ENCODE data around the gene PLA2G6.
"Not testable (repeated sequence)": the region's sequence is repeated elsewhere in the genome, so short reads cannot be mapped to it uniquely, and the experiment has no call there.

Gene PLA2G6

GRCh38 chr22:38079804-38080203 is 101.8 kb downstream of the PLA2G6 start:
- no peak overlapping the region for H3K4me3 ChIP-seq (replicated peaks in 1 of 2; ENCODE audit: low read depth in 2 of 2, low read length in 2 of 2)
- DNase-seq (ENCODE audit: low read depth in 2 of 2), result no peak
- no peak for TF ChIP-seq CTCF (IDR thresholded peaks at IDR 0.05; ENCODE audit: low read depth, low read length)

- H3K4me3 ChIP-seq (replicated peaks in 1 of 2; ENCODE audit: low read depth in 2 of 2, low read length in 2 of 2); DNase-seq (ENCODE audit: low read depth in 2 of 2): not testable (repeated sequence)
Observed at GRCh38 chr22:38079208-38079607, 102.4 kb downstream of the PLA2G6 start.

GRCh38 chr22:38078046-38078840 is 103.4 kb downstream of the PLA2G6 start:
- H3K4me3 ChIP-seq (replicated peaks in 1 of 2; ENCODE audit: low read depth in 2 of 2, low read length in 2 of 2), result no peak overlapping the region
- TF ChIP-seq CTCF (IDR thresholded peaks at IDR 0.05; ENCODE audit: low read depth, low read length), result no peak
- DNase-seq (ENCODE audit: low read depth in 2 of 2), result no peak

- no peak overlapping the region for H3K4me3 ChIP-seq (replicated peaks in 1 of 2; ENCODE audit: low read depth in 2 of 2, low read length in 2 of 2)
- DNase-seq (ENCODE audit: low read depth in 2 of 2), result no peak
- no peak for TF ChIP-seq CTCF (IDR thresholded peaks at IDR 0.05; ENCODE audit: low read depth, low read length)
Observed at GRCh38 chr22:38077595-38077994, 104.0 kb downstream of the PLA2G6 start.

GRCh38 chr22:38077096-38077495 is 104.5 kb downstream of the PLA2G6 start:
- no peak for TF ChIP-seq CTCF (IDR thresholded peaks at IDR 0.05; ENCODE audit: low read depth, low read length)
- DNase-seq (ENCODE audit: low read depth in 2 of 2), result no peak
- no peak overlapping the region for H3K4me3 ChIP-seq (replicated peaks in 1 of 2; ENCODE audit: low read depth in 2 of 2, low read length in 2 of 2)

GRCh38 chr22:38075961-38076360 is 105.7 kb downstream of the PLA2G6 start:
- H3K4me3 ChIP-seq (replicated peaks in 1 of 2; ENCODE audit: low read depth in 2 of 2, low read length in 2 of 2), result no peak overlapping the region
- no peak for DNase-seq (ENCODE audit: low read depth in 2 of 2)
- no peak for TF ChIP-seq CTCF (IDR thresholded peaks at IDR 0.05; ENCODE audit: low read depth, low read length)

- DNase-seq (ENCODE audit: low read depth in 2 of 2), result no peak
- TF ChIP-seq CTCF (IDR thresholded peaks at IDR 0.05; ENCODE audit: low read depth, low read length), result no peak
- H3K4me3 ChIP-seq (replicated peaks in 1 of 2; ENCODE audit: low read depth in 2 of 2, low read length in 2 of 2), result no peak overlapping the region
Observed at GRCh38 chr22:38075105-38075825, 106.4 kb downstream of the PLA2G6 start.

Data from cardiac fibroblast (primary cell).